ENCODE data around the gene TAC4.

Gene TAC4

GRCh38 chr17:49848019-49848473 is at the start of gene TAC4:
TSS of gene TAC4 (minus strand) at chr17:49848069. CDS start at chr17:49848017, 52 bp downstream.
- DNase-seq: no peak

GRCh38 chr17:49896860-49897259 is 49.0 kb upstream of the TAC4 start:
- DNase-seq: no peak

DNA sequence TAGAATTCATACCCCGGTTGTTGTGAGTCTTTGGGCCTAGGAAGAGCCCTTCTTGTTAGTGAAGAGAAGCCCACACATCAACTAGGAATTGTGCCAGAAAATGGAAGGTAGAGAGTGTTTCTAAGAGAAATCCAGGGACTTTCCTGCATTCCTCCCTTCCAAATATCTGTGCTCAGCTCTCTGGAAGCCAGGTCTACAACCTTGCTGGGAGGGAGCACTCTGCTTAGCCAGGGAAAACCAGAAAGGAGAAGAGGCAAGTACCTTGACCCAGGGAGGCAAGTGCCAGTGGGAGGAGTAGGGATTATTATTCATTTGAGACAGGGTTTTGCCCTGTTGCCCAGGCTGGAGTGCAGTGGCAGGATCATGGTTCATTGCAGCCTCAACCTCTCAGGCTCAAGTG is 48.4 kb upstream of the TAC4 start:
- no peak for DNase-seq

DNA sequence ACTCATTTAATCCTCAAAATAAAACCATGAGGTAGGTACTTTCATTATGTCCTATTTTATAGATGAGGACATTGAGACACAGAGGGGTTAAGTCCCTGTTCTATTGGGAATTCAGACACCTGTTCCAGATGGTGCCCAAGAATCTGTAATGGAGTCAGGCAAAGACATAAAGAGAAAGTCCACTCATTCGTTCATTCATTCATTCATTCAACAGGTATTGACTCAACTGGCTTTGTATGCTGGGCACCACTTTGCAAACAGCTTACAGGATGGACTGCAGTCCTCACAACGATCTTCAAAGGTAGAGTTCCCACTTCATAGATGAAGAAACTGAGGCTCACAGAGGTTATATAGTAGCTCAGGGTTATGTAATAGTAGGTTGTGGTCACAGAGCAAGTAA is 47.9 kb upstream of the TAC4 start:
- DNase-seq: no peak

DNA sequence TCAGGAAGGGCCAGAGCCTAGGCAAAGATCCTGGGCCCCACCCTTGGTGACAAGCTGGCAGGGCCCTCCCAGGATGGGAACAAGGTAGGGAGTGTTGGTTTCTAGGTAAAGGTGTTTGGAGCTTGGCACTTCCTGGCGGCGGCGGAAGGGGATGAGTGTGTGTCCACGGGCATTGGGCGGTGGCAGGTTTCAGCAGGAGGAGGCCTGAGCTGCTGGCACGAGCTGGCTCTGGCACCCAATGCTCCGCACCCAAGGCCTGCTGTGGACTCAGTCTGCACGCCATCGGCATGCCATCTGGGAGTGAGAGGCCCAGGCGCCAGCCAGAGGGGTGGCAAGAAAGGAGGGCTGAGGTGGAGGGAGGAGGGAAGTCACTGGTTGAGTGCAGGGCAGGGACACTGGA is 46.9 kb upstream of the TAC4 start:
- DNase-seq: no peak

DNA sequence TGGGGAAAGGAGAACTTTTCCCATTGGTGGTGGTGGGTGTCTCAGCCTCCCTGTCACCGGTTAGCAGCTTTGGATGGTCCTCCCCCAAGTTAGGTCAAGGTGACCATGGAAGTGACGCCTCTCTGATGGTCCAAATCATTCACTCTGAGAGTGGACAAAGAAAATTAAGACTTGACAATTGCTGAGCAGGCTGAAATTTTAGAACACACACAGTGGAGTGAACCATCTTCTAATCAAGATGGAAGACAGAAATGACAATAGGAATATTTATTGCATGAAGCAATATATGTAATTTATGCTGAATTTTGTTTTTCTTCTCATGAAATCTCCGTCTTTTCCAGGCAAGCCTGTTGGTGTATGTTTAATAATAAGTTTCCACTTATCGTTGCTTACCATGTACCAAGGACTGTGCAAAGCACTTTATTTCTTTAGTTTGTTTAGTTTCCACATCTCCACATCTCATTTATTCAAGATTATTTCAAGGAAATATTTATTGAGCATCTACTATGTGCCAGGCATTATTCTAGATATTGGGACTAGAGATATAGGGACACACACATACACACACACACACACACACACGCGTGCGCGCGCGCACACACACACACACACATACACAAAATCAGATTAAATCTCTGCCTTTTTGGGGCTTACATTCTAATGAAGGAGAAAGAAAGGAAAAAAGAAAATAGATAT is 44.0 kb upstream of the TAC4 start:
- no peak for DNase-seq

GRCh38 chr17:49891271-49891670 is 43.4 kb upstream of the TAC4 start:
- DNase-seq: no peak

DNA sequence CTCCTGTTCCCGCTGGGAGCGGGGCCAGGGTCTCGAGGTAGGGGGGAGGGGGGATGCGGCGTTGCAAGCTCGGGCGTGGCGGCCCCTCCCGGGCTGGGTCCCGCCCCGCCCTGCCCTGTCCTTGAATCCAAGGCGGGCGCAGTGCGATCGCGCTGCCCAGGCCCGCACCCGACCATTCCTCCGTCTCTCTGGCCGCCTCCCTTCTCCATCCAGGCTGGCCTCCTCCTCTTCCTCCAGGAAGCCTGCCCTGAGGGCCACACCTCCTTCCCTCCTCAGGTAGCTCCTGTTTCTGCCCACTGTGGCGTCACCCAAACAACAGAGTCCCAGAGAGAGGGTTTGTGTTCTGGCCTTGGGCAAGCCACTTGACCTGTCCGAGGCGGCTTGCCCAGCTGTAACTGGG is 43.0 kb upstream of the TAC4 start:
- no peak for DNase-seq

- DNase-seq: no peak
These were observed 42.4 kb upstream of the TAC4 start for GRCh38 chr17:49890077-49890821.

DNA sequence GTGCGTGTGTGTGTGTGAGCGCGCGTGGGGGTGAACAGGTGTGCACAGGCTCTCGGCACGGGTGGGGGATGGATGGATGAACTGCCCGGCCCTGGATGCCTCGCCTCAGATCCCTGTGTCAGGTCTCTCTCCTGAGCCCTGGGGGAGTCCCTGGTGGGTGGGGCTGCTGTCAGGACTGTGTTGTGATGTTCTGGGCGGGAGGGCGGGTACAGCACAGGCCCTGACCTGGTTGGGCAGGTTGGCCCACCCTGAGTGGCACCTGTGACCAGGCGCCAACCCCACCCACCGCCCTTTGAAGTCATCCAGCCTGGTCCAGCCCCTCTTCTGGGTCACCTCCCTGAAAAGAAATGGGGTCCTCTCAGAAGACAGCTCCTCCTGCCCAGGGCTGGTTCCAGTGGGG is 41.6 kb upstream of the TAC4 start:
- no peak for DNase-seq

- no peak for DNase-seq
These were observed 40.0 kb upstream of the TAC4 start for GRCh38 chr17:49887744-49888360.

GRCh38 chr17:49887086-49887743 is 39.3 kb upstream of the TAC4 start:
- no peak for DNase-seq

- no peak for DNase-seq
These were observed 38.2 kb upstream of the TAC4 start for GRCh38 chr17:49886036-49886435.

DNA sequence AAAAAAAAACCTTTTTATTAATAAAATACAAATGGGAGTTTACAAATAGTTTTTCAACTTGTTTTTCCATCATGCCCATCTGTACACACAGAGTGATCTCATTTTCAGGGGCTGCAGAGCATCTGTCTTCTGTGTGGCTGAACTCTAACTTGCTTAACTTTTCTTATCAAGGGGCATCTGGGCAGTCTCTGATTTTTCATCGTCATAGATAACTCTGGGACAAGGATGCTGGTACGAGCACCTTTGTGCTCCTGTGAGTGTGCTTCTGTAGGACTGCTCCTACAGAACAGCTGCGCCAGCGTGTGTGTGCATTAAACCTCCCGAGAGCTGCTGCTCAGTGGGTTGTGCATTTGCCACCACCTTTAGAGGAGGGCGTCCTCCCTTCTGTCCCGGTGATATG is 34.6 kb upstream of the TAC4 start:
- DNase-seq: no peak

DNA sequence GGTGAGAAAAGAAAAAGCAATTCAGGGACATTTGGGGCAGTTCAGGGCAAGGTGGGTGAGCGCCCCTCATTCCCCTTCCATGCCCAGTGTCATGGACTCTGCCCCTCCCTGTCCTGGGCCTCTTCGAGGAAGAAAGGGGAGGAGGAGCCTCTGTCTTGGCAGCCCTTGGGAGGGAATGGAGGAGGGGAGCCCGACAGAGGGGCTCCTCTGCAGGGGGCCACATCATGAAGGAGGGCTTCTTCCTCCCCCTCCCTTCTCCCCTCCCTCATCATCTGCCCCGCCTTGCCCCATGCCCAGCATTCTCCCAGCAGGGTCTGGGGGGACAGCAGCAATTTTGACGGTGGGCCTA is 33.2 kb upstream of the TAC4 start:
- no peak for DNase-seq

GRCh38 chr17:49880291-49881053 is 32.6 kb upstream of the TAC4 start:
- peak; percentile 28 to 60 for DNase-seq

DNA sequence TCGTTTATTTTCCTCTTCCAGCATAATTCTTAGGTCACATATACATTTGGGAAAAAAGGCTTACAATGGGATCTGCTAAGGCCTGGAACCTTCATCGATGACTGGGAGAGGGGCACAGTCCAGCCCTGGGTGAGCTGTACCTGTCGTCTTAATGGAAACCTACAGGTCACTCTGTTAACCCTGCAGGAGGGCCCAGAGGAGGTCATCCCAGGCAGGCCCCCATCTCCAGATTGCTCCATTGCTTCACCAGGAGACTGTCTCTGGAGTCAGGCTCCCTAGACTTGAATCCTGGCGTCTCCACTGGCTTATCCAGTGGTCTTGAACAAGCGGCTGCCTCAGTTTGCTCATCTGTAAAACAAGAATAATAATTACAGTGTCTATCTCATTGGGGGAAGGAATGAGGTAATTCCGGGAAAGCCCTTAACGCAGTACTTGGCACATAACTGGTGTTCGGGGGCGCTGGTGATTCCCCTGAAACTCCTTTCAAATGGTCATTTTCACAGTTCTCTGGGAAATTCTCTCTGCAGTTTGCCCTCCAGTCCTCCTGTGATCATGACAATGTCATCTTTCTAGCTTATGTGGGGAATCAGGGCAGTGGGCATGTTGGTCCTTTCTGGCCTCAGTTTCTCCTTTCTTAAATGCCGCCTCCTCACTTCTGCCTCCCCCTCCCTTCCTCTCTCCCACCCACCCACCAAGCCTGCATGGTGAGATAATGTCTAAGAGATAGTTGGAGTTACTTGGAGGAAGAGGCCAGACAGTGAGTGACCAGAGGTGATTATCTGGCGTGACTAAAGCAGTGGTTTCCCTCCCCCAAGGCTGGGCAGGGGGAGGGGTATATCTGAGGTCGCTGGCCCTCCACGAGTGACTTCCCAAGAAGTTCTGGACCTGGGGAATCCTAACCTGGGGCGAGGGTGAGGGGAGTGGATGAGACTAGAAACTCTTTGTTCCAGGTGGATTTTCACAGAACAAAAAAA is 31.3 kb upstream of the TAC4 start:
- DNase-seq: no peak

- DNase-seq: no peak
These were observed 27.8 kb upstream of the TAC4 start for GRCh38 chr17:49875685-49876084.

DNA sequence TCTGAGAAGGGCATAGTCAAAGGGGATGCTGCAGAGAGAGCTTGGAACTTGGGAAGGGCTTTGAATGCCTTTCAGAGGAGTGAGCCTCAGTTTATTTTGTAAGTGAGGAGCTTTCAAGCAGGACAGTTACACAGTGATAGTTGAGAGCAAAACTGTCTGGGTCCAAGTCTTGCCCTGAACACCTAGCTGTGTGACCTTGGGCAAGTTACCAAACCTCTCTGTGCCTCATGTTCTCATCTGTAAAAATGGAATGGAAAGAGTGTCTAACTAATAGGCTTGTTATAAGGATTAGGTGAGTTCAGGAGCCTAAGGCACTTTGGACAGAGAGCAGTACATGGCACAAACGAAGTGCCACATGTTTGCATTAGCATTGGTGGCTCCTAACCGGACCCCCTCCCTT is 27.0 kb upstream of the TAC4 start:
- no peak for DNase-seq

GRCh38 chr17:49873926-49874325 is 26.1 kb upstream of the TAC4 start:
- DNase-seq: no peak

GRCh38 chr17:49873466-49873865 is 25.6 kb upstream of the TAC4 start:
- DNase-seq: peak; percentile 62 to 88
